ENCODE results near the gene POU2F2. TPM values are rescaled to one million over a fixed set of nuclear protein-coding genes. Genes with fewer than 3 reads are reported as not detected.

POU2F2 gene
- total RNA-seq, 1 experiment from 2014 or later = 0.89 TPM

DNA sequence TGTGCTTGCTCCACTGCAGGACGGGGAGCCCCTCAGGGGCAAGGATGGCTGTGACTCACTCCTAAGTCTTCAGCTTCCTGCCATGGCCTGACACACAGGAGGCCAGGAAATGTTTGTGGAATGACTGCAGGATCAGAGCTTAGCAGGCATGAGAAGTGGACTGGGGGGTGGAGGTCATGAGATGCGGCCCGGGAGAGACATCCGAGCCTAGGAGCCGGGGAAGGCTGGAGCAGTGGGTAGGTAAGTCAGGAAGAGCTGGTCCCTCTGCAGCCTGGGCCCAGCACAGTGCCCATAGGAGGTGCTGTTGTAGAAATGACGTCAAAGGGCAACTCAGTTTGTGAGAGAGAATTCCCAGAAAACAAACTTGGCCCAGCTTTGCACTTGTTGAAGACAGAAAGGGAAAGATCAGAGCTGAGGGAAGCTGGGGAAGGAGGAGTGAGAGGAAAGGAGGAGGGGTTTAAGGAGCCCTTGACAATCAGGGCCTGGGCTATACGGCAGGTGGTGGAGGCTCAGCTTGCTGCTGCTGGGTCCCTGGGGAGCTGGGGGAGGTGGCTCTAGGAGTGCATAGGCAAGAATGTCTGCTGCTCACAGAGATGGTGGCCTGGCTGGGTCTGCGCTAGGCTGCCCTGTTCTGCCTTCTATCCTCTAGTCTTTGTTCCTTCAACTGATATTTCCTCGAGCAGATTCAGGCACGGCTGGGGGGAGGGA is 18.5 kb downstream of the POU2F2 start (continued):
- TF ChIP-seq, protein P1, sequence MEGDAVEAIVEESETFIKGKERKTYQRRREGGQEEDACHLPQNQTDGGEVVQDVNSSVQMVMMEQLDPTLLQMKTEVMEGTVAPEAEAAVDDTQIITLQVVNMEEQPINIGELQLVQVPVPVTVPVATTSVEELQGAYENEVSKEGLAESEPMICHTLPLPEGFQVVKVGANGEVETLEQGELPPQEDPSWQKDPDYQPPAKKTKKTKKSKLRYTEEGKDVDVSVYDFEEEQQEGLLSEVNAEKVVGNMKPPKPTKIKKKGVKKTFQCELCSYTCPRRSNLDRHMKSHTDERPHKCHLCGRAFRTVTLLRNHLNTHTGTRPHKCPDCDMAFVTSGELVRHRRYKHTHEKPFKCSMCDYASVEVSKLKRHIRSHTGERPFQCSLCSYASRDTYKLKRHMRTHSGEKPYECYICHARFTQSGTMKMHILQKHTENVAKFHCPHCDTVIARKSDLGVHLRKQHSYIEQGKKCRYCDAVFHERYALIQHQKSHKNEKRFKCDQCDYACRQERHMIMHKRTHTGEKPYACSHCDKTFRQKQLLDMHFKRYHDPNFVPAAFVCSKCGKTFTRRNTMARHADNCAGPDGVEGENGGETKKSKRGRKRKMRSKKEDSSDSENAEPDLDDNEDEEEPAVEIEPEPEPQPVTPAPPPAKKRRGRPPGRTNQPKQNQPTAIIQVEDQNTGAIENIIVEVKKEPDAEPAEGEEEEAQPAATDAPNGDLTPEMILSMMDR (IDR thresholded peaks at IDR 0.05 in 2 of 3, conservative IDR thresholded peaks at IDR 0.05 in 1 of 3; ENCODE audit: borderline replicate concordance in 1 of 3, insufficient read depth in 1 of 3, low read depth in 2 of 3, low read length in 2 of 3) = peak in 2 of 3 experiments; percentile 71 to 74; a peak in 4 of 6 replicates
- no peak for TF ChIP-seq ZFX (IDR thresholded peaks at IDR 0.05)
- no peak for TF ChIP-seq SIN3A (IDR thresholded peaks at IDR 0.05; ENCODE audit: low read depth)
- no peak for TF ChIP-seq YY1 (IDR thresholded peaks at IDR 0.05; ENCODE audit: extremely low read depth, insufficient replicate concordance, low read depth, low read length)
- TF ChIP-seq RAD21 (IDR thresholded peaks at IDR 0.05; ENCODE audit: low read depth) = peak; percentile 14; the same call in 1 of the 2 replicates
- TF ChIP-seq ELF1 (IDR thresholded peaks at IDR 0.05; ENCODE audit: borderline replicate concordance, low read depth) = no peak
- no peak for TF ChIP-seq ZNF274 (IDR thresholded peaks at IDR 0.05; ENCODE audit: low read depth, low read length)
- TF ChIP-seq SP1 (IDR thresholded peaks at IDR 0.05; ENCODE audit: low read depth) = peak; percentile 53
- no peak for TF ChIP-seq CBX3 (IDR thresholded peaks at IDR 0.05; ENCODE audit: low read depth)
- TF ChIP-seq EZH2 (IDR thresholded peaks at IDR 0.05) = no peak
- TF ChIP-seq TCF7L2 (IDR thresholded peaks at IDR 0.05; ENCODE audit: borderline replicate concordance, extremely low read depth, insufficient read depth, insufficient read length) = no peak
- TF ChIP-seq POLR2A (IDR thresholded peaks at IDR 0.05; ENCODE audit: borderline replicate concordance, extremely low read depth, insufficient read depth, insufficient read length) = no peak
- TF ChIP-seq, protein P2, sequence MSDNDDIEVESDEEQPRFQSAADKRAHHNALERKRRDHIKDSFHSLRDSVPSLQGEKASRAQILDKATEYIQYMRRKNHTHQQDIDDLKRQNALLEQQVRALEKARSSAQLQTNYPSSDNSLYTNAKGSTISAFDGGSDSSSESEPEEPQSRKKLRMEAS (IDR thresholded peaks at IDR 0.05) = no peak

DNA sequence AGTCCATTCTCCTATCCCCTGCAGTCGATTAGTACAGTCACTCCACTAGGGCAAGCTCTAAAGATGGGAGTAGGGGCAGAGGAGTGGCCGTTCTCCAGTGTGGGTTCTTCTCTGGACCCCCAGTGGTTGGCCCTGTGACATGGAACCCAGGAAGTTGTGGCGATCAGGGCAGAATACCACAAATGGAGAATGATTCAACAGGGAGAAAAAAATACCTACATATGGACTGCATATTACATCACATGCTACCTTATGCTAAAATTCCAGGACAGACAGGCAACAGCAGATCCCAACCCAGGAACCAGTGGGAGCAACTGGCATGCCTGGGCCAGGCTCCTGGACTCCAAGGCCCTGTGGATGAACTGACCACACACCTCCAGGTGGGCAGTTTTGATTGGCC is 20.4 kb downstream of the POU2F2 start:
- no peak overlapping the region for H3K27ac ChIP-seq (ENCODE audit: low read depth, low read length)
- H3K4me2 ChIP-seq (ENCODE audit: low read length) = no peak overlapping the region
- ChIA-PET RAD21 (ENCODE audit: low non-redundant PET in 1 of 2, low total read pairs in 2 of 2, uncharacterized antibody in 2 of 2, unreplicated experiment in 2 of 2) (no interaction called here), POLR2A (no interaction called here), CTCF (interaction anchor here (1.0 kb wide), 1 partner anchor 328 kb away, joined by 4 read pairs; no protein-coding TSS in a partner anchor)
- H2AFZ ChIP-seq (ENCODE audit: low read depth, low read length, poor library complexity, severe bottlenecking) = no peak overlapping the region
- DNase-seq (ENCODE audit: low read depth, low spot score) = no peak
- intact Hi-C loops (cut with micrococcal nuclease) = no loop called here
- no peaks in the 10 kb centered on the region for H3K79me2 ChIP-seq (ENCODE audit: insufficient read depth, low read length)
- no peaks in the 10 kb centered on the region for H3K9me3 ChIP-seq (ENCODE audit: control insufficient read depth in 1 of 2, insufficient read depth in 1 of 2, low read depth in 1 of 2, low read length in 2 of 2)
- no peaks in the 10 kb centered on the region for H3K27me3 ChIP-seq (ENCODE audit: insufficient read depth, low read length)
- H3K4me1 ChIP-seq (ENCODE audit: control insufficient read depth in 1 of 2, insufficient read depth in 2 of 2, low read length in 2 of 2) = peaks cover 24 to 37% of the 10 kb centered on the region in 2 experiments
- no peak overlapping the region for H3K4me3 ChIP-seq (replicated peaks in 1 of 2; ENCODE audit: low read depth in 1 of 2, low read length in 2 of 2)
- no peak for ATAC-seq
- H3K36me3 ChIP-seq (ENCODE audit: control insufficient read depth in 1 of 2, insufficient read depth in 2 of 2, low read length in 2 of 2) = no peaks in the 10 kb centered on the region
- no peaks in the 10 kb centered on the region for H4K20me1 ChIP-seq (ENCODE audit: insufficient read depth)
- no TSS peak for BruUV-seq (replicated peaks)
- TF ChIP-seq SIN3A (IDR thresholded peaks at IDR 0.05; ENCODE audit: low read depth) (no peak), ELF1 (IDR thresholded peaks at IDR 0.05; ENCODE audit: borderline replicate concordance, low read depth) (no peak), POLR2AphosphoS5 (IDR thresholded peaks at IDR 0.05; ENCODE audit: low read depth, low read length) (no peak), TCF7L2 (IDR thresholded peaks at IDR 0.05; ENCODE audit: borderline replicate concordance, extremely low read depth, insufficient read depth, insufficient read length) (no peak), SRF (IDR thresholded peaks at IDR 0.05; ENCODE audit: low read depth) (no peak), EGR1 (IDR thresholded peaks at IDR 0.05; ENCODE audit: low read depth) (no peak), POLR2A (IDR thresholded peaks at IDR 0.05; ENCODE audit: borderline replicate concordance, extremely low read depth, insufficient read depth, insufficient read length) (no peak), FOSL1 (IDR thresholded peaks at IDR 0.05; ENCODE audit: low read depth) (no peak), EZH2 (IDR thresholded peaks at IDR 0.05) (no peak)
- H3K9me2 ChIP-seq (ENCODE audit: insufficient read depth) = no peaks in the 10 kb centered on the region
- H3K9ac ChIP-seq (ENCODE audit: low read length) = no peak overlapping the region
